A549 (cell line): ENCODE measurements around the gene CPNE4.

ENCODE experiments used
- EHMT2 ChIP-seq: fragments of 200-600 bp; sonication (generic); IDR thresholded peaks from 2 replicates; pipeline ENCODE4 v1.6.1; 2016; ENCODE audit warnings: antibody characterized with exemption, low read depth, mild to moderate bottlenecking, moderate library complexity
- EP300 ChIP-seq, 2 experiments: fragments of >200 bp; sonication (Bioruptor Twin); formaldehyde crosslinking; IDR thresholded peaks; 2 replicates in 1 of 2; 3 replicates in 1 of 2; pipeline ENCODE4 v1.6.1; 2016 to 2017
- ESRRA ChIP-seq: fragments of 150-350 bp; IDR thresholded peaks from 2 replicates; pipeline ENCODE4 v1.6.1; 2014; ENCODE audit warnings: mild to moderate bottlenecking, low read length, borderline replicate concordance
- JUNB ChIP-seq: fragments of >200 bp; sonication (Bioruptor Twin); formaldehyde crosslinking; IDR thresholded peaks from 2 replicates; pipeline ENCODE4 v1.6.1; 2016
- MAFK ChIP-seq: fragments of 450-650 bp; IDR thresholded peaks from 2 replicates; pipeline ENCODE4 v1.6.1; 2014; ENCODE audit not compliant: partially characterized antibody
- NPAS2 ChIP-seq: fragments of 250-450 bp; sonication (Bioruptor Pico); IDR thresholded peaks from 2 replicates; pipeline ENCODE4 v1.8.0; 2022; ENCODE audit warnings: mild to moderate bottlenecking, moderate library complexity, borderline replicate concordance
- PHF8 ChIP-seq: fragments of 200-600 bp; sonication (generic); IDR thresholded peaks from 2 replicates; pipeline ENCODE4 v1.6.1; 2016; ENCODE audit warnings: low read depth, mild to moderate bottlenecking, antibody characterized with exemption, moderate library complexity, borderline replicate concordance
- POLR2A ChIP-seq: IDR thresholded peaks from 2 replicates; pipeline ENCODE4 v1.6.1; 2012; ENCODE audit warnings: mild to moderate bottlenecking, low read length
- SREBF2 ChIP-seq: fragments of 450-650 bp; IDR thresholded peaks from 2 replicates; pipeline ENCODE4 v1.6.1; 2014; ENCODE audit warnings: mild to moderate bottlenecking, moderate library complexity
- TF ChIP-seq, protein P1 (sequence below): fragments of >200 bp; sonication (Bioruptor Twin); formaldehyde crosslinking; IDR thresholded peaks from 3 replicates; pipeline ENCODE4 v1.5.1; 2016
- TF ChIP-seq, protein P2 (sequence below): fragments of 250-450 bp; sonication (Bioruptor Pico); IDR thresholded peaks from 2 replicates; pipeline ENCODE4 v1.5.0; 2021; ENCODE audit warnings: mild to moderate bottlenecking, moderate library complexity, borderline replicate concordance
- TF ChIP-seq, protein P3 (sequence below): fragments of 450-650 bp; IDR thresholded peaks from 2 replicates; pipeline ENCODE4 v1.6.1; 2014; ENCODE audit warnings: antibody characterized with exemption

GRCh38 chr3:131846296-131846924 is 188.4 kb downstream of the CPNE4 start:
- no peak for TF ChIP-seq NPAS2 (CRISPR knock-in tag)
- TF ChIP-seq PHF8 = no peak
- TF ChIP-seq EHMT2 = no peak
- TF ChIP-seq, protein P1, sequence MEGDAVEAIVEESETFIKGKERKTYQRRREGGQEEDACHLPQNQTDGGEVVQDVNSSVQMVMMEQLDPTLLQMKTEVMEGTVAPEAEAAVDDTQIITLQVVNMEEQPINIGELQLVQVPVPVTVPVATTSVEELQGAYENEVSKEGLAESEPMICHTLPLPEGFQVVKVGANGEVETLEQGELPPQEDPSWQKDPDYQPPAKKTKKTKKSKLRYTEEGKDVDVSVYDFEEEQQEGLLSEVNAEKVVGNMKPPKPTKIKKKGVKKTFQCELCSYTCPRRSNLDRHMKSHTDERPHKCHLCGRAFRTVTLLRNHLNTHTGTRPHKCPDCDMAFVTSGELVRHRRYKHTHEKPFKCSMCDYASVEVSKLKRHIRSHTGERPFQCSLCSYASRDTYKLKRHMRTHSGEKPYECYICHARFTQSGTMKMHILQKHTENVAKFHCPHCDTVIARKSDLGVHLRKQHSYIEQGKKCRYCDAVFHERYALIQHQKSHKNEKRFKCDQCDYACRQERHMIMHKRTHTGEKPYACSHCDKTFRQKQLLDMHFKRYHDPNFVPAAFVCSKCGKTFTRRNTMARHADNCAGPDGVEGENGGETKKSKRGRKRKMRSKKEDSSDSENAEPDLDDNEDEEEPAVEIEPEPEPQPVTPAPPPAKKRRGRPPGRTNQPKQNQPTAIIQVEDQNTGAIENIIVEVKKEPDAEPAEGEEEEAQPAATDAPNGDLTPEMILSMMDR = no peak
- TF ChIP-seq SREBF2 = no peak
- no peak for TF ChIP-seq ESRRA
- no peak for TF ChIP-seq JUNB
- TF ChIP-seq EP300 (IDR thresholded peaks at IDR 0.05) = no peak
- TF ChIP-seq, protein P2, sequence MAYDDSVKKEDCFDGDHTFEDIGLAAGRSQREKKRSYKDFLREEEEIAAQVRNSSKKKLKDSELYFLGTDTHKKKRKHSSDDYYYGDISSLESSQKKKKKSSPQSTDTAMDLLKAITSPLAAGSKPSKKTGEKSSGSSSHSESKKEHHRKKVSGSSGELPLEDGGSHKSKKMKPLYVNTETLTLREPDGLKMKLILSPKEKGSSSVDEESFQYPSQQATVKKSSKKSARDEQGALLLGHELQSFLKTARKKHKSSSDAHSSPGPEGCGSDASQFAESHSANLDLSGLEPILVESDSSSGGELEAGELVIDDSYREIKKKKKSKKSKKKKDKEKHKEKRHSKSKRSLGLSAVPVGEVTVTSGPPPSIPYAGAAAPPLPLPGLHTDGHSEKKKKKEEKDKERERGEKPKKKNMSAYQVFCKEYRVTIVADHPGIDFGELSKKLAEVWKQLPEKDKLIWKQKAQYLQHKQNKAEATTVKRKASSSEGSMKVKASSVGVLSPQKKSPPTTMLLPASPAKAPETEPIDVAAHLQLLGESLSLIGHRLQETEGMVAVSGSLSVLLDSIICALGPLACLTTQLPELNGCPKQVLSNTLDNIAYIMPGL = no peak
- no peak for TF ChIP-seq MAFK
- TF ChIP-seq, protein P3, sequence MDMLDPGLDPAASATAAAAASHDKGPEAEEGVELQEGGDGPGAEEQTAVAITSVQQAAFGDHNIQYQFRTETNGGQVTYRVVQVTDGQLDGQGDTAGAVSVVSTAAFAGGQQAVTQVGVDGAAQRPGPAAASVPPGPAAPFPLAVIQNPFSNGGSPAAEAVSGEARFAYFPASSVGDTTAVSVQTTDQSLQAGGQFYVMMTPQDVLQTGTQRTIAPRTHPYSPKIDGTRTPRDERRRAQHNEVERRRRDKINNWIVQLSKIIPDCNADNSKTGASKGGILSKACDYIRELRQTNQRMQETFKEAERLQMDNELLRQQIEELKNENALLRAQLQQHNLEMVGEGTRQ = no peak
- no peak for TF ChIP-seq POLR2A
